CD14-positive monocyte (primary cell): ENCODE results near the gene PDE1C. TPM values are rescaled to one million over a fixed set of nuclear protein-coding genes. Genes with fewer than 3 reads are reported as not detected.

Source experiments
- DNase-seq, 3 donors: peaks; one replicate each; pipeline ENCODE4 v3.0.0-alpha.2; 2011 to 2022
- H2AFZ ChIP-seq: 2 replicates; pipeline ENCODE4 v1.6.0; 2012; ENCODE audit warnings: mild to moderate bottlenecking, low read depth, low read length, inconsistent platforms; ENCODE audit not compliant: insufficient read depth, poor library complexity, severe bottlenecking
- H3K27ac ChIP-seq, 2 donors: 1 replicate in 1 of 2; 2 replicates in 1 of 2; pipeline ENCODE4 v1.5.1; 2012 to 2013; ENCODE audit warnings: low read length in 2 of 2, control low read depth in 1 of 2, inconsistent platforms in 1 of 2, low read depth in 1 of 2, mild to moderate bottlenecking in 1 of 2
- H3K27me3 ChIP-seq, 2 donors: one replicate each; pipeline versions ENCODE4 v1.6.0 to v1.6.1; 2011 to 2013; ENCODE audit warnings: low read length in 2 of 2; ENCODE audit not compliant: control insufficient read depth in 2 of 2, insufficient read depth in 2 of 2
- H3K36me3 ChIP-seq, 2 donors: replicated peaks in 1 of 2; 1 replicate in 1 of 2; 2 replicates in 1 of 2; pipeline versions ENCODE4 v1.5.1 to v1.6.1; 2012 to 2013; ENCODE audit warnings: low read length in 2 of 2, control low read depth in 1 of 2, inconsistent platforms in 1 of 2, mild to moderate bottlenecking in 1 of 2; ENCODE audit not compliant: insufficient read depth in 2 of 2, control insufficient read depth in 1 of 2
- H3K4me1 ChIP-seq, 2 donors: 1 replicate in 1 of 2; 2 replicates in 1 of 2; pipeline versions ENCODE4 v1.5.1 to v1.6.1; 2012 to 2013; ENCODE audit warnings: low read length in 2 of 2, control low read depth in 1 of 2, inconsistent platforms in 1 of 2, mild to moderate bottlenecking in 1 of 2, moderate library complexity in 1 of 2; ENCODE audit not compliant: insufficient read depth in 2 of 2, control insufficient read depth in 1 of 2
- H3K4me2 ChIP-seq: replicated peaks from 2 replicates; pipeline ENCODE3; 2012; ENCODE audit warnings: low read length, moderate library complexity, mild to moderate bottlenecking; ENCODE audit not compliant: poor library complexity, severe bottlenecking; ENCODE audit errors: extremely low read depth
- H3K4me3 ChIP-seq, 3 experiments: fragments of 200-600 bp in 1 of 3; sonication (generic) in 1 of 3; replicated peaks in 1 of 3; 1 replicate in 2 of 3; 2 replicates in 1 of 3; pipeline ENCODE4 v1.5.1; 2011 to 2013; ENCODE audit warnings: low read length in 3 of 3, mild to moderate bottlenecking in 3 of 3, control low read depth in 2 of 3, low read depth in 2 of 3, inconsistent platforms in 1 of 3, moderate library complexity in 1 of 3
- H3K79me2 ChIP-seq: 2 replicates; pipeline ENCODE4 v1.6.0; 2012; ENCODE audit warnings: mild to moderate bottlenecking, control low read depth, inconsistent platforms, low read length, moderate library complexity; ENCODE audit not compliant: insufficient read depth
- H3K9ac ChIP-seq: 2 replicates; pipeline ENCODE4 v1.6.0; 2017; ENCODE audit warnings: low read length, mild to moderate bottlenecking; ENCODE audit not compliant: insufficient read depth, poor library complexity, severe bottlenecking
- H3K9me3 ChIP-seq, 2 donors: replicated peaks in 1 of 2; 1 replicate in 1 of 2; 2 replicates in 1 of 2; pipeline versions ENCODE4 v1.5.1 to v1.6.1; 2012 to 2013; ENCODE audit warnings: low read length in 2 of 2, control low read depth in 1 of 2; ENCODE audit not compliant: control insufficient read depth in 1 of 2, insufficient read depth in 1 of 2
- H4K20me1 ChIP-seq: 2 replicates; pipeline ENCODE4 v1.6.0; 2012; ENCODE audit warnings: mild to moderate bottlenecking, low read length, control low read depth, moderate library complexity; ENCODE audit not compliant: insufficient read depth
- H3K27ac Mint-ChIP-seq, 7 donors: one replicate each; pipeline ENCODE4 v1.8.0; 2020; ENCODE audit warnings: mild to moderate bottlenecking in 7 of 7, mixed read lengths in 7 of 7, moderate library complexity in 6 of 7, inconsistent platforms in 2 of 7
- H3K27me3 Mint-ChIP-seq, 3 donors: one replicate each; pipeline ENCODE4 v1.8.0; 2021 to 2022; ENCODE audit warnings: low read depth in 3 of 3, mild to moderate bottlenecking in 3 of 3, mixed read lengths in 3 of 3, moderate library complexity in 3 of 3, inconsistent platforms in 1 of 3
- H3K36me3 Mint-ChIP-seq, 2 donors: one replicate each; pipeline ENCODE4 v1.8.0; 2020; ENCODE audit warnings: mixed read lengths in 2 of 2, inconsistent platforms in 1 of 2, mild to moderate bottlenecking in 1 of 2
- H3K4me1 Mint-ChIP-seq: one replicate; pipeline ENCODE4 v1.8.0; 2020; ENCODE audit warnings: mild to moderate bottlenecking, mixed read lengths
- H3K4me3 Mint-ChIP-seq, 2 donors: one replicate each; pipeline ENCODE4 v1.8.0; 2020; ENCODE audit warnings: mild to moderate bottlenecking in 2 of 2, mixed read lengths in 2 of 2, moderate library complexity in 1 of 2
- H3K9me3 Mint-ChIP-seq, 7 donors: one replicate each; pipeline ENCODE4 v1.8.0; 2020 to 2022; ENCODE audit warnings: mixed read lengths in 7 of 7, mild to moderate bottlenecking in 6 of 7, moderate library complexity in 6 of 7, inconsistent platforms in 2 of 7
- WGBS: methylation state at CpG from one replicate; pipeline ENCODE4 v1.1.5; 2013; ENCODE audit warnings: missing lambda C conversion rate; ENCODE audit not compliant: insufficient coverage; 5-methylcytosine and 5-hydroxymethylcytosine counted together
- intact Hi-C, 2 donors: fragments of 100-400 bp; cut with micrococcal nuclease; formaldehyde crosslinking; loops; one replicate each; pipeline versions ENCODE4 v1.15.0 to v1.15.1; 2023
- polyA plus RNA-seq, 3 donors: library from polyadenylated mRNA; depleted of rRNA in 1 of 3; unstranded in 2 of 3; stranded (reverse) in 1 of 3; fragments of 300-500 nt in 2 of 3; fragments of >200 nt in 1 of 3; fragmentation: Illumina TruSeq in 2 of 3; gene quantifications; 1 replicate in 2 of 3; 2 replicates in 1 of 3; pipeline ENCODE4 v1.2.3, GENCODE V29; 2012 to 2021
- TF ChIP-seq, protein P1 (sequence below): fragments of 200-600 bp; IDR thresholded peaks from one replicate; pipeline ENCODE4 v1.8.0; 2022; ENCODE audit warnings: antibody characterized with exemption, mild to moderate bottlenecking

PDE1C gene
- polyA plus RNA-seq, 3 donors = not detected

DNA sequence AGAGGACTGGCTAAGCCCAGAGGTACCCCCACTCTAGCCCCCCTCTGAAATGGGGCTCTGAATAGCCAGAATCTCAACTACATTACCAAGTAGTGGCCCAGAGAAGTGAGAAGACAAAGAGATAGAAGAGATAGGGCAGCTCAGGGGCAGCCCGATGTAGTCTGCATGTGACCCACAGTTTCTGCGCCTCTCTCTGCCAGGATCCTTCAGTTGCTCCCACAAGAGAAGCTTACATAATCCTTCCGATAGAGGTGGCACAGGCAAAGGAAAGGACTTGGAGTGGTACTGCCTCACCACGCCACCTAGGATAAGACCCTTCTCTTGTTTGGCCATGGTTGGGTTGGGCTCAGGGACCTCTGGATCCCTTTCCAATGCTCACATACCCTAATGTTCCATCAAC lies 5.4 kb upstream of the PDE1C start:
- H3K4me2 ChIP-seq = no peak overlapping the region
- no peak overlapping the region for H3K27ac Mint-ChIP-seq
- H3K79me2 ChIP-seq = no peaks in the 10 kb centered on the region
- no peak overlapping the region for H3K4me3 ChIP-seq
- no peak for DNase-seq
- peaks cover 0 to 9% (median 0%) of the 10 kb centered on the region in 7 donors for H3K9me3 Mint-ChIP-seq
- H3K27me3 ChIP-seq = peaks cover 15 to 23% of the 10 kb centered on the region in 2 donors
- WGBS = 42% methylated on average over 4 of the region's 4 CpGs
- no peak overlapping the region for H3K4me3 Mint-ChIP-seq
- no peaks in the 10 kb centered on the region for H3K4me1 ChIP-seq
- no peaks in the 10 kb centered on the region for H3K36me3 Mint-ChIP-seq
- peaks cover 0 to 14% of the 10 kb centered on the region in 2 donors for H3K9me3 ChIP-seq
- peaks cover 16 to 25% (median 20%) of the 10 kb centered on the region in 3 donors for H3K27me3 Mint-ChIP-seq
- H2AFZ ChIP-seq = no peak overlapping the region
- H4K20me1 ChIP-seq = no peaks in the 10 kb centered on the region
- intact Hi-C loops = no loop called here
- TF ChIP-seq, protein P1, sequence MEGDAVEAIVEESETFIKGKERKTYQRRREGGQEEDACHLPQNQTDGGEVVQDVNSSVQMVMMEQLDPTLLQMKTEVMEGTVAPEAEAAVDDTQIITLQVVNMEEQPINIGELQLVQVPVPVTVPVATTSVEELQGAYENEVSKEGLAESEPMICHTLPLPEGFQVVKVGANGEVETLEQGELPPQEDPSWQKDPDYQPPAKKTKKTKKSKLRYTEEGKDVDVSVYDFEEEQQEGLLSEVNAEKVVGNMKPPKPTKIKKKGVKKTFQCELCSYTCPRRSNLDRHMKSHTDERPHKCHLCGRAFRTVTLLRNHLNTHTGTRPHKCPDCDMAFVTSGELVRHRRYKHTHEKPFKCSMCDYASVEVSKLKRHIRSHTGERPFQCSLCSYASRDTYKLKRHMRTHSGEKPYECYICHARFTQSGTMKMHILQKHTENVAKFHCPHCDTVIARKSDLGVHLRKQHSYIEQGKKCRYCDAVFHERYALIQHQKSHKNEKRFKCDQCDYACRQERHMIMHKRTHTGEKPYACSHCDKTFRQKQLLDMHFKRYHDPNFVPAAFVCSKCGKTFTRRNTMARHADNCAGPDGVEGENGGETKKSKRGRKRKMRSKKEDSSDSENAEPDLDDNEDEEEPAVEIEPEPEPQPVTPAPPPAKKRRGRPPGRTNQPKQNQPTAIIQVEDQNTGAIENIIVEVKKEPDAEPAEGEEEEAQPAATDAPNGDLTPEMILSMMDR = no peak
- H3K36me3 ChIP-seq = no peaks in the 10 kb centered on the region
- H3K27ac ChIP-seq = no peak overlapping the region
- no peaks in the 10 kb centered on the region for H3K4me1 Mint-ChIP-seq
- H3K9ac ChIP-seq = no peak overlapping the region

DNA sequence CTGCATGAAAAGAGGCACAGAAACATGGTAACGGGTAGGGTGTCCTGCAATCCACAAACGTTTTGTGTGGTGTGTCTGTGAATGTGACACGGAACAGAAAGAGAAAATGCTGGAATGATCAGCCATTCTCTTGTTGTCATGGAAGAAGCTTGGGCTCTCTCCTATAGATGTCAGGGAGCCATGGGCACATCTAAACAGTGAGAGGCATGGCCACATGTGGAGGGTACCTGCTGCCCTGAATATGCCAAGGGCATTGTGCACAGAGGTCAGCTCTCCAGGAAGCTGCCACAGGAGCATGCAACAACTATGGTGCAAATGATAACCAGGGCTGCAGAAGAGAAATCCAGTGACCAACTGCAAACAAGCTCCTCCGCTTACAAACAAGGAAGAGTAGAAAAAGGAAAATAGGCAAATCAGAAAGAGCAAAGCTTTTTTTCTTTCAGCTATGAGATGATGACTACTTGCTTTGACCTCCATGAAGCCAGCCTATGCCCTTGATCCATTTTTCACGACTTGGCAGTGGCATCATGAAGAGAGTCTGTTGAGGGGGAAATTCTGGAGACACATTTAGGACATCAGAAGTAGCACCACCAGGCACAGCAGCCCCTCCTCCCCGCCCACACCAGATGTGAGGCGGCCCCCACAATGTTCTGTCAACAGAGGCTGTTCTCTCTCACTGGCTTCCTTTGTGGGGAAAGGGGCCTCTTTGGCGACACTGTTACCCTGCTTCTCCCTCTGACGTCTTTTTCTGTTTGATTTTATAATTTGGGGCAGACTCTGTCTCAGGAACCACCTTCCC lies 4.8 kb upstream of the PDE1C start:
- H3K36me3 Mint-ChIP-seq = no peaks in the 10 kb centered on the region
- H4K20me1 ChIP-seq = no peaks in the 10 kb centered on the region
- H3K4me2 ChIP-seq = no peak overlapping the region
- WGBS = 63% methylated on average over 4 of the region's 9 CpGs
- H3K27me3 Mint-ChIP-seq = peaks cover 22 to 31% (median 27%) of the 10 kb centered on the region in 3 donors
- no peak overlapping the region for H3K9ac ChIP-seq
- H3K4me1 ChIP-seq = no peaks in the 10 kb centered on the region
- H3K27ac Mint-ChIP-seq = no peak overlapping the region
- H3K9me3 Mint-ChIP-seq = peaks cover 0 to 16% (median 0%) of the 10 kb centered on the region in 7 donors
- peaks cover 21 to 29% of the 10 kb centered on the region in 2 donors for H3K27me3 ChIP-seq
- TF ChIP-seq, protein P1 = no peak
- no peak overlapping the region for H3K4me3 ChIP-seq
- no peaks in the 10 kb centered on the region for H3K36me3 ChIP-seq
- intact Hi-C loops = no loop called here
- H2AFZ ChIP-seq = no peak overlapping the region
- no peak for DNase-seq
- no peaks in the 10 kb centered on the region for H3K79me2 ChIP-seq
- H3K4me1 Mint-ChIP-seq = no peaks in the 10 kb centered on the region
- peaks cover 0 to 15% of the 10 kb centered on the region in 2 donors for H3K9me3 ChIP-seq
- H3K4me3 Mint-ChIP-seq = no peak overlapping the region
- H3K27ac ChIP-seq = no peak overlapping the region
